Measurements from ENCODE around the gene BATF3. TPM values are rescaled to one million over a fixed set of nuclear protein-coding genes. Genes with fewer than 3 reads are reported as not detected.

The BATF3 gene
- total RNA-seq, 1 donor from 2014 or later, result not detected

DNA sequence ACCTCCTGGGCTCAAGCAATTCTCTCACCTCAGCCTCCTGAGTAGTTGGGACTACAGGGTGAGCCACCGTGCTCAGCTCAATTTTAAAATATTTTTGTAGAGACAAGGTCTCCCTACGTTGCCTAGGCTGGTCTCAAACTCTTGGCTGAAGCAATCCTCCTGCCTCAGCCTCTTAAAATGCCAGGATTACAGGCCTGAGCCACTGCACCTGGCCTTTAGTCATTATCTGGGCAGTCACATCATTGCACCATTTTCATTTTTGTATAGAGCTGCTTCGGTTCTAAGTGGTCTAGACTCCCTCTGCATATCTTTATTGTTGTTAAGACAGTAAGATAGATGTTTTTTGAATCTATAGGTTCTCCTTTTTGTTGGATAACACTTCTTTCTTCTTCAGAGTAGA is 51.2 kb downstream of the BATF3 start:
- no peaks in the 10 kb centered on the region for H3K4me1 Mint-ChIP-seq
- no peak for DNase-seq (ENCODE audit: low spot score)
- Histone ChIP-seq H3F3A (ENCODE audit: low read depth) (no peaks in the 10 kb centered on the region), H3K4me2 (no peak overlapping the region), H3K27ac (no peak overlapping the region), H3K4me1 (no peaks in the 10 kb centered on the region), H3K4me3 (no peak overlapping the region), H2AFZ (replicated peaks) (no peak overlapping the region), H4K20me1 (ENCODE audit: low read depth) (no peaks in the 10 kb centered on the region), H3K9ac (no peak overlapping the region), H3K27me3 (no peaks in the 10 kb centered on the region), H3K79me2 (ENCODE audit: low read depth) (no peaks in the 10 kb centered on the region), H3K9me3 (ENCODE audit: low read depth) (no peaks in the 10 kb centered on the region), H3K36me3 (no peaks in the 10 kb centered on the region)
- H3K27me3 Mint-ChIP-seq (ENCODE audit: insufficient read depth, low read depth), result peaks cover 5% of the 10 kb centered on the region
- no peaks in the 10 kb centered on the region for H3K36me3 Mint-ChIP-seq
- no peaks in the 10 kb centered on the region for H3K9me3 Mint-ChIP-seq
- H3K4me3 Mint-ChIP-seq, result no peak overlapping the region
- TF ChIP-seq EZH2phosphoT487 (IDR thresholded peaks at IDR 0.05), result no peak
- H3K27ac Mint-ChIP-seq, result no peak overlapping the region

DNA sequence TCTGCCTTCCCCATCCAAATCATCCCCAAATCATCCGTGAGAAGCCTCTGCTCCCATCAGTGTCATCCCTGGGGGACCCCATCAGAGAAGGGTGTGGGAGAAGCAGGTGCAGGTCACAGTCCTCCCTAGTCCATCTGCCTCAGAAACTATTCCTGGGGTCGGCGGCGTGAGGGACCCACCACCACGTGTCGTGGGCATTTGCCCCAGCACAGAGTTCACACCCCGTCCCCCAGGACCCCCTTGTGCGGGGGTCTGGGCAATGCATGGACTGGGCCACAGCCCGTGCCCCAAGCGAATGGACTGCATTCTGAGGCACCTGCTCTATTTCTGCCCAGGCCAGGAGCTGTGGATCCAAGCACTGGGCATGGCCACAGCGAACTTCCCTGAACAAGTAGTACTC is 52.6 kb downstream of the BATF3 start:
- Histone ChIP-seq H3K27me3 (no peaks in the 10 kb centered on the region), H3K4me3 (no peak overlapping the region), H4K20me1 (ENCODE audit: low read depth) (no peaks in the 10 kb centered on the region), H3K9ac (no peak overlapping the region), H2AFZ (replicated peaks) (no peak overlapping the region), H3K79me2 (ENCODE audit: low read depth) (no peaks in the 10 kb centered on the region), H3K9me3 (ENCODE audit: low read depth) (no peaks in the 10 kb centered on the region), H3K27ac (no peak overlapping the region), H3F3A (ENCODE audit: low read depth) (no peaks in the 10 kb centered on the region), H3K4me1 (no peaks in the 10 kb centered on the region), H3K4me2 (no peak overlapping the region), H3K36me3 (no peaks in the 10 kb centered on the region)
- no peaks in the 10 kb centered on the region for H3K9me3 Mint-ChIP-seq
- peaks cover 10% of the 10 kb centered on the region for H3K27me3 Mint-ChIP-seq (ENCODE audit: insufficient read depth, low read depth)
- TF ChIP-seq EZH2 (IDR thresholded peaks at IDR 0.05) (no peak), EZH2phosphoT487 (IDR thresholded peaks at IDR 0.05) (no peak)
- TF ChIP-seq, protein P1, sequence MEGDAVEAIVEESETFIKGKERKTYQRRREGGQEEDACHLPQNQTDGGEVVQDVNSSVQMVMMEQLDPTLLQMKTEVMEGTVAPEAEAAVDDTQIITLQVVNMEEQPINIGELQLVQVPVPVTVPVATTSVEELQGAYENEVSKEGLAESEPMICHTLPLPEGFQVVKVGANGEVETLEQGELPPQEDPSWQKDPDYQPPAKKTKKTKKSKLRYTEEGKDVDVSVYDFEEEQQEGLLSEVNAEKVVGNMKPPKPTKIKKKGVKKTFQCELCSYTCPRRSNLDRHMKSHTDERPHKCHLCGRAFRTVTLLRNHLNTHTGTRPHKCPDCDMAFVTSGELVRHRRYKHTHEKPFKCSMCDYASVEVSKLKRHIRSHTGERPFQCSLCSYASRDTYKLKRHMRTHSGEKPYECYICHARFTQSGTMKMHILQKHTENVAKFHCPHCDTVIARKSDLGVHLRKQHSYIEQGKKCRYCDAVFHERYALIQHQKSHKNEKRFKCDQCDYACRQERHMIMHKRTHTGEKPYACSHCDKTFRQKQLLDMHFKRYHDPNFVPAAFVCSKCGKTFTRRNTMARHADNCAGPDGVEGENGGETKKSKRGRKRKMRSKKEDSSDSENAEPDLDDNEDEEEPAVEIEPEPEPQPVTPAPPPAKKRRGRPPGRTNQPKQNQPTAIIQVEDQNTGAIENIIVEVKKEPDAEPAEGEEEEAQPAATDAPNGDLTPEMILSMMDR (IDR thresholded peaks at IDR 0.05), result no peak
- no peak for DNase-seq (ENCODE audit: low spot score)
- H3K4me1 Mint-ChIP-seq, result no peaks in the 10 kb centered on the region
- no peak overlapping the region for H3K4me3 Mint-ChIP-seq
- H3K36me3 Mint-ChIP-seq, result no peaks in the 10 kb centered on the region
- H3K27ac Mint-ChIP-seq, result no peak overlapping the region

DNA sequence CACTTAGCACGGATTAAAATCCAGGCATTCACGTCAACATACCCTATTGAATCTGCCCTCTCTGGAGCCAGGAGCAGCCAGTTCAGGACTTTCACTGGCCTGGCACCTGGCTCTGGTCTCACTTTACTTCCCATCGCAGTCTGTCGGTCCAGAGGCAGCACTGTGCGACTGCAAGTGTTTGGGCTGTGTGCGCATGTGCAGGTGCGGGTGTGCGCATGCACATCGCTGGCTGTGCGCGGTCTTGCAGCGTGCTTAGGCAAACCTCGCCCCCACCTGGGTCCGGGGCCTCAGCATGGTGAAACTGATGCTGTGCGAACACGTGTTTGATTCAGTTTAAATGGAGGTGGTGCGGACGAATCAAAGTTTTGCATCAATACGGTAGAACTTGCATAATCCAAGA is 53.1 kb downstream of the BATF3 start:
- Histone ChIP-seq H3K27ac (no peak overlapping the region), H3K9ac (no peak overlapping the region), H3K27me3 (no peaks in the 10 kb centered on the region), H3F3A (ENCODE audit: low read depth) (no peaks in the 10 kb centered on the region), H3K4me1 (no peaks in the 10 kb centered on the region), H3K79me2 (ENCODE audit: low read depth) (no peaks in the 10 kb centered on the region), H3K4me2 (no peak overlapping the region), H3K36me3 (no peaks in the 10 kb centered on the region), H3K4me3 (no peak overlapping the region), H3K9me3 (ENCODE audit: low read depth) (no peaks in the 10 kb centered on the region), H4K20me1 (ENCODE audit: low read depth) (no peaks in the 10 kb centered on the region), H2AFZ (replicated peaks) (no peak overlapping the region)
- no peaks in the 10 kb centered on the region for H3K36me3 Mint-ChIP-seq
- H3K27ac Mint-ChIP-seq, result no peak overlapping the region
- TF ChIP-seq, protein P1 (IDR thresholded peaks at IDR 0.05), result no peak
- no peak for TF ChIP-seq EZH2 (IDR thresholded peaks at IDR 0.05)
- no peak for TF ChIP-seq EZH2phosphoT487 (IDR thresholded peaks at IDR 0.05)
- no peak overlapping the region for H3K4me3 Mint-ChIP-seq
- DNase-seq (ENCODE audit: low spot score), result no peak
- no peaks in the 10 kb centered on the region for H3K4me1 Mint-ChIP-seq
- H3K9me3 Mint-ChIP-seq, result no peaks in the 10 kb centered on the region
- peaks cover 10% of the 10 kb centered on the region for H3K27me3 Mint-ChIP-seq (ENCODE audit: insufficient read depth, low read depth)

DNA sequence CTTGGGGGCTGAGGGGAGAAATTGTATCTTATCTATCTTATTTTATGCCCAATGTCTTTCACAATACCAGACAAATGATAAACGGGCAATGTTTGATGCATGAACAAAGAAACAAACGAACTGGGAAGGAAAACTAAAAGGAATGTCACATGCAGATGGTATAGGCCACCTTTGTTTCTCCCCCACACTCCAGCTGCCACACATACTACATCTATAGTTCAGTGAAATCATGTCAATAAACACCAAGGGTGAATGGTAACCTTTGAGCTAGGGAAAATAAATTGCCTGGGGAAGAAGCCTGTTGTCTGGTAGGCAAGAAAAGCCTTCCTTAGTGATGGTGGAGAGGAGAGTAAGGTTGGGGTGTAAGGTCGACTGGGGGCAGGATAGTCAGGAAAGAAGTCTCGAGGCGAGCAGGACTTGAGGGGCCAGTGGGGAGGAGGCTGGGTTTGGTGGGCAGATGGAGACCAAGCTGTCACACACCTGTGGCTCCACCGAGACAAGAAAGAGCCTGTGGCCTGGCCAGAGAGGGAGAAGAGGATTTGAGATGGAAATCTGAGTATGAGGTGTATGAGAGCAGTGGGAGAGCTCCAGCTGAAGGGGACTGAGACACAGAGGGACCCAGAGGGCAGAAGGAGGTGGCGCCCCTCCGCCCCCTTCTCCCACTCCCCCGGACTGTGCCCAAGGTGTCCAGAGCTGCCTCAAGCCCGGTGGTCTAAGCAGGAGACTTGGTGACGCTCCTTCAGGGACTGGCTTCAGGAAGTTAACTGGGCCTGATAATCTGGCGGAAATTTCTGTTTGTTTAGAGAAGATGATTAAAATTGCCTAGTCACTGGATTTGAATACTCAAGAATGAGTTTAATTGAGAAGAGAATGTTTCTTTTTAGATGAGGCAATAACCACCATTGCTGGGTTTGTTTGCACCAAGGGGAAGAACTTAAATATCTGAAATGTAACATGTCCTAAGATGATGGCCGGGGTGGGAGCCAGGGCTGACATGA is 53.8 kb downstream of the BATF3 start:
- H3K4me3 ChIP-seq, result no peak overlapping the region
- no peak overlapping the region for H3K4me3 Mint-ChIP-seq
- H3K36me3 Mint-ChIP-seq, result no peaks in the 10 kb centered on the region
- H4K20me1 ChIP-seq (ENCODE audit: low read depth), result no peaks in the 10 kb centered on the region
- no peaks in the 10 kb centered on the region for H3F3A ChIP-seq (ENCODE audit: low read depth)
- no peak overlapping the region for H3K4me2 ChIP-seq
- no peak for DNase-seq (ENCODE audit: low spot score)
- H3K27me3 Mint-ChIP-seq (ENCODE audit: insufficient read depth, low read depth), result peaks cover 10% of the 10 kb centered on the region
- H3K4me1 ChIP-seq, result no peaks in the 10 kb centered on the region
- H2AFZ ChIP-seq (replicated peaks), result no peak overlapping the region
- H3K79me2 ChIP-seq (ENCODE audit: low read depth), result no peaks in the 10 kb centered on the region
- H3K9me3 Mint-ChIP-seq, result no peaks in the 10 kb centered on the region
- H3K9me3 ChIP-seq (ENCODE audit: low read depth), result no peaks in the 10 kb centered on the region
- H3K27ac Mint-ChIP-seq, result no peak overlapping the region
- no peak overlapping the region for H3K27ac ChIP-seq
- no peak overlapping the region for H3K9ac ChIP-seq
- no peaks in the 10 kb centered on the region for H3K36me3 ChIP-seq
- no peaks in the 10 kb centered on the region for H3K4me1 Mint-ChIP-seq
- no peaks in the 10 kb centered on the region for H3K27me3 ChIP-seq
- TF ChIP-seq EZH2 (IDR thresholded peaks at IDR 0.05), result no peak
- TF ChIP-seq, protein P1 (IDR thresholded peaks at IDR 0.05), result no peak
- no peak for TF ChIP-seq EZH2phosphoT487 (IDR thresholded peaks at IDR 0.05)

All from neural progenitor cell (in vitro differentiated cells).